K562 (cell line): ENCODE results near the gene HLA-DOA. TPM values are rescaled to one million over a fixed set of nuclear protein-coding genes. Genes with fewer than 3 reads are reported as not detected.

Source experiments
- ARID2 ChIP-seq: fragments of 450-650 bp; IDR thresholded peaks from 2 replicates; pipeline ENCODE4 v1.6.1; 2017; ENCODE audit warnings: antibody characterized with exemption, mild to moderate bottlenecking
- ELF2 ChIP-seq: fragments of 250-450 bp; sonication (Bioruptor Pico); IDR thresholded peaks from 2 replicates; pipeline ENCODE4 v1.5.0; 2021; ENCODE audit warnings: mild to moderate bottlenecking
- ESRRB ChIP-seq: fragments of 250-450 bp; sonication (Bioruptor Pico); IDR thresholded peaks from 2 replicates; pipeline ENCODE4 v1.5.0; 2020; ENCODE audit warnings: mild to moderate bottlenecking, moderate library complexity, borderline replicate concordance
- GTF2A2 ChIP-seq: IDR thresholded peaks from 2 replicates; pipeline ENCODE4 v1.6.1; 2016; ENCODE audit warnings: mild to moderate bottlenecking, missing genetic modification characterization, missing compliant biosample characterization
- HNRNPUL1 ChIP-seq: fragments of 200-400 bp; formaldehyde crosslinking; IDR thresholded peaks from 2 replicates; pipeline ENCODE4 v1.6.1; 2017; ENCODE audit warnings: low read length
- NONO ChIP-seq, 2 experiments: fragments of 200-400 bp in 1 of 2; fragments of 450-650 bp in 1 of 2; formaldehyde crosslinking in 1 of 2; IDR thresholded peaks; 2 replicates each; pipeline ENCODE4 v1.6.1; 2017; ENCODE audit warnings: low read depth in 2 of 2, mild to moderate bottlenecking in 2 of 2, moderate library complexity in 2 of 2, low read length in 1 of 2
- PRMT5 ChIP-seq: sonication (generic); formaldehyde crosslinking; IDR thresholded peaks from 2 replicates; pipeline ENCODE4 v1.5.0; 2020; ENCODE audit warnings: missing genetic modification reagents
- SMAD4 ChIP-seq: fragments of 250-450 bp; sonication (Bioruptor Pico); conservative IDR thresholded peaks from 2 replicates; pipeline ENCODE4 v1.8.0; 2021; ENCODE audit warnings: inconsistent platforms, mild to moderate bottlenecking, moderate library complexity
- SREBF1 ChIP-seq: fragments of 150-350 bp; IDR thresholded peaks from 2 replicates; pipeline ENCODE4 v1.6.1; 2014; ENCODE audit warnings: antibody characterized with exemption, low read depth, low read length, borderline replicate concordance
- TEAD1 ChIP-seq, 2 experiments: fragments of 450-650 bp in 1 of 2; sonication (generic) in 1 of 2; formaldehyde crosslinking; IDR thresholded peaks; 2 replicates each; pipeline versions ENCODE4 v1.4.0 to v1.8.0; 2020 to 2022; ENCODE audit warnings: mild to moderate bottlenecking in 2 of 2, missing genetic modification reagents in 1 of 2
- ZNF282 ChIP-seq: sonication (generic); formaldehyde crosslinking; IDR thresholded peaks from 2 replicates; pipeline ENCODE4 v1.8.1; 2023; ENCODE audit warnings: missing genetic modification reagents
- ZNF316 ChIP-seq: fragments of 450-650 bp; IDR thresholded peaks from 2 replicates; pipeline ENCODE4 v1.6.1; 2016
- ZNF445 ChIP-seq: fragments of 250-450 bp; sonication (Bioruptor Pico); IDR thresholded peaks from 2 replicates; pipeline ENCODE4 v1.4.0; 2020; ENCODE audit warnings: low read depth, mild to moderate bottlenecking, moderate library complexity
- ZNF76 ChIP-seq: fragments of 250-450 bp; sonication (Bioruptor Pico); IDR thresholded peaks from 2 replicates; pipeline ENCODE4 v1.4.0; 2020; ENCODE audit warnings: mild to moderate bottlenecking, moderate library complexity, borderline replicate concordance
- polyA plus RNA-seq, 8 experiments: library from polyadenylated mRNA; depleted of rRNA in 4 of 8; stranded (reverse) in 5 of 8; unstranded in 3 of 8; fragments of >200 nt; fragmentation: Nextera tagmentation in 2 of 8; fragmentation: Illumina TruSeq in 1 of 8; extraction: Ambion mirVana in 2 of 8; extraction: Trizol in 1 of 8; gene quantifications; 2 replicates each; pipeline versions ENCODE4 v1.2.1 to v1.2.3, GENCODE V29; 2011 to 2014; ENCODE audit warnings: inconsistent platforms in 1 of 8, missing spikeins in 1 of 8
- total RNA-seq, 7 experiments: library from RNA; depleted of rRNA in 6 of 7; stranded (reverse); fragments of >200 nt in 6 of 7; fragmentation: Illumina TruSeq in 2 of 7; extraction: Trizol in 2 of 7; gene quantifications; 2 replicates each; pipeline versions ENCODE4 v1.2.1 to v1.2.3, GENCODE V29; 2011 to 2021; ENCODE audit warnings: low replicate concordance in 1 of 7
- TF ChIP-seq, protein P1 (sequence below): fragments of 250-450 bp; sonication (Bioruptor Pico); IDR thresholded peaks from 2 replicates; pipeline ENCODE4 v1.4.0; 2020; ENCODE audit warnings: mild to moderate bottlenecking, moderate library complexity, borderline replicate concordance
- TF ChIP-seq, protein P2 (sequence below), 2 experiments: fragments of 450-650 bp in 1 of 2; sonication (generic) in 1 of 2; formaldehyde crosslinking; conservative IDR thresholded peaks; 2 replicates each; pipeline versions ENCODE4 v1.4.0 to v1.8.1; 2020 to 2022; ENCODE audit warnings: mild to moderate bottlenecking in 1 of 2, missing genetic modification reagents in 1 of 2
- TF ChIP-seq, protein P3 (sequence below): sonication (generic); formaldehyde crosslinking; IDR thresholded peaks from 2 replicates; pipeline ENCODE4 v1.8.0; 2022; ENCODE audit warnings: missing genetic modification reagents, mild to moderate bottlenecking, borderline replicate concordance
- TF ChIP-seq, protein P4 (sequence below): sonication (generic); formaldehyde crosslinking; IDR thresholded peaks from 2 replicates; pipeline ENCODE4 v1.8.0; 2022; ENCODE audit warnings: mild to moderate bottlenecking, low read depth, missing genetic modification reagents
- TF ChIP-seq, protein P5 (sequence below): fragments of 450-650 bp; IDR thresholded peaks from 2 replicates; pipeline ENCODE4 v1.6.1; 2016; ENCODE audit warnings: missing biosample characterization, missing genetic modification characterization

The HLA-DOA gene
- total and polyA plus RNA-seq, 9 of the 15 experiments (the other 6 are each of a cell fraction or from before 2014, with no cell fraction given), result 0.07 TPM; not detected in 8

DNA sequence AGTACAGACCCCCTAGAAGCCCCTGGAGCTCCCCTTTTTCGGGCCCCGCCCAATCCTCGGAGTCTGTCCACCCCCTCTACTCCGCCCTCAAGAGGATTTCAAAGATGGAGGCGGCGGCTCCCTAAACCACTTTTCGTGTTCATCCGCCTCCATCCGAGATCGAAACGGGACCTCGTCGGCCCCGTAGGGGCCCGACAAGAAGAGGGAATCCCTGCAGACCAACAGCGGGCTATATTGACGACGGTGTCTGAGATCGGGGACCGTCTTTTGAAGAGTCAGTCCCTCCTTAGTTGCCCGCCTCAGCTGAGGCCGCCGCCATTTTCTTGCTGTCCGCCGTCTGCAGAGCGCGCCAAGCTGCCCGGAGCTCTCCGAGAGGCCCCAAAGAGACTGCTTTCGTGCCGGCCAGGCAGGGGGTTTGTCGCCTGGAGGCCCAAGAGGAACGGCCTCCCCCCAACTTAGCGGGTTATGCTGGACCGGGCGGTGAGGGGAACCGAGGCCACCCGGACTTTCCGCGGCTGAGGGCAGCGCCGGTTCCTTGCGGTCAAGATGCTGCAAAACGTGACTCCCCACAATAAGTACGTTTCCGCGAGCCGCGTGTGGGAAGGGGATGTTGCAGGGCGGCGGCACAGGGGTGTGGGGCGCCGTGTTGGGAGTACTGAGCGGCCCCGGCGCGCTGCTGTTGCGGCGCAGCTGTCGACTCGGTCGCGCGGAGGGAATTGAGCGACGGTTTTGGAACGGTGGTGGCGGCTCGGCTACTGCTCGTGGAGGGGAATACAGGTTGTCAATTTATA lies 36.8 kb downstream of the HLA-DOA start (continued):
- TF ChIP-seq, protein P1, sequence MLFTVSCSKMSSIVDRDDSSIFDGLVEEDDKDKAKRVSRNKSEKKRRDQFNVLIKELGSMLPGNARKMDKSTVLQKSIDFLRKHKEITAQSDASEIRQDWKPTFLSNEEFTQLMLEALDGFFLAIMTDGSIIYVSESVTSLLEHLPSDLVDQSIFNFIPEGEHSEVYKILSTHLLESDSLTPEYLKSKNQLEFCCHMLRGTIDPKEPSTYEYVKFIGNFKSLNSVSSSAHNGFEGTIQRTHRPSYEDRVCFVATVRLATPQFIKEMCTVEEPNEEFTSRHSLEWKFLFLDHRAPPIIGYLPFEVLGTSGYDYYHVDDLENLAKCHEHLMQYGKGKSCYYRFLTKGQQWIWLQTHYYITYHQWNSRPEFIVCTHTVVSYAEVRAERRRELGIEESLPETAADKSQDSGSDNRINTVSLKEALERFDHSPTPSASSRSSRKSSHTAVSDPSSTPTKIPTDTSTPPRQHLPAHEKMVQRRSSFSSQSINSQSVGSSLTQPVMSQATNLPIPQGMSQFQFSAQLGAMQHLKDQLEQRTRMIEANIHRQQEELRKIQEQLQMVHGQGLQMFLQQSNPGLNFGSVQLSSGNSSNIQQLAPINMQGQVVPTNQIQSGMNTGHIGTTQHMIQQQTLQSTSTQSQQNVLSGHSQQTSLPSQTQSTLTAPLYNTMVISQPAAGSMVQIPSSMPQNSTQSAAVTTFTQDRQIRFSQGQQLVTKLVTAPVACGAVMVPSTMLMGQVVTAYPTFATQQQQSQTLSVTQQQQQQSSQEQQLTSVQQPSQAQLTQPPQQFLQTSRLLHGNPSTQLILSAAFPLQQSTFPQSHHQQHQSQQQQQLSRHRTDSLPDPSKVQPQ (CRISPR knock-in tag), result no peak
- TF ChIP-seq, protein P2, sequence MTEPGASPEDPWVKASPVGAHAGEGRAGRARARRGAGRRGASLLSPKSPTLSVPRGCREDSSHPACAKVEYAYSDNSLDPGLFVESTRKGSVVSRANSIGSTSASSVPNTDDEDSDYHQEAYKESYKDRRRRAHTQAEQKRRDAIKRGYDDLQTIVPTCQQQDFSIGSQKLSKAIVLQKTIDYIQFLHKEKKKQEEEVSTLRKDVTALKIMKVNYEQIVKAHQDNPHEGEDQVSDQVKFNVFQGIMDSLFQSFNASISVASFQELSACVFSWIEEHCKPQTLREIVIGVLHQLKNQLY (CRISPR knock-in tag; conservative IDR thresholded peaks at IDR 0.05), result peak in 1 of 2 experiments; percentile 71; a peak in 1 of 4 replicates
- peak in 1 of 2 experiments; percentile 81; a peak in 1 of 4 replicates for TF ChIP-seq TEAD1 (CRISPR knock-in tag; IDR thresholded peaks at IDR 0.05)
- TF ChIP-seq PRMT5 (CRISPR knock-in tag), result no peak
- TF ChIP-seq HNRNPUL1, result no peak
- TF ChIP-seq ARID2, result 0 out of 2 replicates have a peak, but pooled peaks have one; percentile 4
- no peak for TF ChIP-seq ZNF316
- no peak for TF ChIP-seq SREBF1
- TF ChIP-seq ESRRB (CRISPR knock-in tag), result no peak
- TF ChIP-seq ZNF445 (CRISPR knock-in tag), result no peak
- no peak for TF ChIP-seq ZNF76 (CRISPR knock-in tag)
- TF ChIP-seq SMAD4 (CRISPR knock-in tag), result no peak
- TF ChIP-seq, protein P3, sequence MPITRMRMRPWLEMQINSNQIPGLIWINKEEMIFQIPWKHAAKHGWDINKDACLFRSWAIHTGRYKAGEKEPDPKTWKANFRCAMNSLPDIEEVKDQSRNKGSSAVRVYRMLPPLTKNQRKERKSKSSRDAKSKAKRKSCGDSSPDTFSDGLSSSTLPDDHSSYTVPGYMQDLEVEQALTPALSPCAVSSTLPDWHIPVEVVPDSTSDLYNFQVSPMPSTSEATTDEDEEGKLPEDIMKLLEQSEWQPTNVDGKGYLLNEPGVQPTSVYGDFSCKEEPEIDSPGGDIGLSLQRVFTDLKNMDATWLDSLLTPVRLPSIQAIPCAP (CRISPR knock-in tag), result peak; percentile 27; the same call in 1 of the 2 replicates
- TF ChIP-seq, protein P4, sequence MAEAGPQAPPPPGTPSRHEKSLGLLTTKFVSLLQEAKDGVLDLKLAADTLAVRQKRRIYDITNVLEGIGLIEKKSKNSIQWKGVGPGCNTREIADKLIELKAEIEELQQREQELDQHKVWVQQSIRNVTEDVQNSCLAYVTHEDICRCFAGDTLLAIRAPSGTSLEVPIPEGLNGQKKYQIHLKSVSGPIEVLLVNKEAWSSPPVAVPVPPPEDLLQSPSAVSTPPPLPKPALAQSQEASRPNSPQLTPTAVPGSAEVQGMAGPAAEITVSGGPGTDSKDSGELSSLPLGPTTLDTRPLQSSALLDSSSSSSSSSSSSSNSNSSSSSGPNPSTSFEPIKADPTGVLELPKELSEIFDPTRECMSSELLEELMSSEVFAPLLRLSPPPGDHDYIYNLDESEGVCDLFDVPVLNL (CRISPR knock-in tag), result no peak
- TF ChIP-seq GTF2A2 (tag), result peak; percentile 89
- TF ChIP-seq, protein P5, sequence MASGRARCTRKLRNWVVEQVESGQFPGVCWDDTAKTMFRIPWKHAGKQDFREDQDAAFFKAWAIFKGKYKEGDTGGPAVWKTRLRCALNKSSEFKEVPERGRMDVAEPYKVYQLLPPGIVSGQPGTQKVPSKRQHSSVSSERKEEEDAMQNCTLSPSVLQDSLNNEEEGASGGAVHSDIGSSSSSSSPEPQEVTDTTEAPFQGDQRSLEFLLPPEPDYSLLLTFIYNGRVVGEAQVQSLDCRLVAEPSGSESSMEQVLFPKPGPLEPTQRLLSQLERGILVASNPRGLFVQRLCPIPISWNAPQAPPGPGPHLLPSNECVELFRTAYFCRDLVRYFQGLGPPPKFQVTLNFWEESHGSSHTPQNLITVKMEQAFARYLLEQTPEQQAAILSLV (tag), result no peak
- TF ChIP-seq ZNF282 (CRISPR knock-in tag), result no peak
- TF ChIP-seq NONO (IDR thresholded peaks at IDR 0.05; ENCODE audit: low read depth in 2 of 2, low read length in 1 of 2), result peak in 1 of 2 experiments; percentile 54; a peak in 1 of 4 replicates
- no peak for TF ChIP-seq ELF2
